RPMI8226 (cell line): ENCODE measurements around the gene TTC27.
"Not testable (repeated sequence)": the region's sequence is repeated elsewhere in the genome, so short reads cannot be mapped to it uniquely, and the experiment has no call there.

Experiments used
- DNase-seq: peaks from one replicate; pipeline ENCODE4 v3.0.0-alpha.2; 2015

Gene TTC27

GRCh38 chr2:32627814-32628579 is at the start of gene TTC27:
TTC27 (plus strand) TSS chr2:32628050; CDS start chr2:32628293, 243 bp downstream.
- peak; percentile 96 for DNase-seq

DNA sequence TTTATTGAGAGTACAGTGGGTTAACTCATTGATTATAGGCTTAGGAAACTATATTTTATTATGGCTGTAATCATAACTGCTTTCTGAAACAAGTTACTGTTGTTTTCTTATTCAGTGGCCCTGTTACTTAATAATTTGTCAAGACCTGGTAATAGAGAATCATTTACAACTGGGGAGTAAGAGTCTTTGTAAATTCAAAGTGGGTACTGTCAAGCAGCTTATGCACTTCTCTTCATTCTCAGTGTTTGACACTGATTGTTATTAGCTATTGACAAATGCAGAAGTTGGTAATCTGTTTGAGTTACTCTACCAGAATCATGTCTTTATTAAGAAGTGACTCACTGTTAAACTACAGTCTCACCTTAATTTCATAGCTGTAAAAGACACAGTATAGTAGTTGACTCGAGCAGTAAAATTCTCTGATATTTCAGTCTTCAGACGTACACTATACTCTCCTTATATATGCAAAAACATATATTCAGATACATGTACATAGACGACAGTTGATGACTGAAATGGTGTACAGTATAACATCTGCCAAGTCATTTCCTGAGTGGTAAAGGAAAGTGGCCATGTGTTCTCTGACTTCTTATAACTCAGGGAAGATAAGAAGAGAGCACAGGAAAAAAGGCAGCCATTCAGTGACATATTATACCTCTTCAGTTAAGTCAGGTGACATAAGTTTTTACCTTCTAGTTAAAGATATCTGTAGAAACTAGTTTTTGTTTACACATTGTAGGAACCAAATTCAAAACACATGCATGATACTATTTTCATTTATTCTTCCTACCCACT is 36.0 kb upstream of the TTC27 start:
- DNase-seq = peak; percentile 33

DNA sequence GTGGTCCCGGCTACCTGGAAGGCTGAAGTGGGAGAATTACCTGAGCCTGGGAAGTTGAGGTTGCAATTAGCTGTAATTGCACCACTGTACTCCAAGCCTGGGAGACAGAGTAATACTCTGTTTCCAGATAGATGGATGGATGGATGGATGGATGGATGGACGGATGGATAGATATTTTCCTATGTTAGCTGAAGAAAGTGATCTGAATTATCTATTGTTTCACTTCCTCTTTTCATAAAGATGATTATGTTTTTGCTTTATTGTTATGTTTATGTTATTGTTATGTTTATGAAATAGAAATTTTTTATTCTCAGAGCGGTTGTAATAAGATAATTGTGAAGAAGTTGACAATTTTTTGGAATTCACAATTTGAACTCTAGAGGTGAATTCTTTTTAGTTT is 33.3 kb upstream of the TTC27 start:
- DNase-seq = no peak

- no peak for DNase-seq
These were observed 16.5 kb upstream of the TTC27 start for GRCh38 chr2:32611366-32611765.

DNA sequence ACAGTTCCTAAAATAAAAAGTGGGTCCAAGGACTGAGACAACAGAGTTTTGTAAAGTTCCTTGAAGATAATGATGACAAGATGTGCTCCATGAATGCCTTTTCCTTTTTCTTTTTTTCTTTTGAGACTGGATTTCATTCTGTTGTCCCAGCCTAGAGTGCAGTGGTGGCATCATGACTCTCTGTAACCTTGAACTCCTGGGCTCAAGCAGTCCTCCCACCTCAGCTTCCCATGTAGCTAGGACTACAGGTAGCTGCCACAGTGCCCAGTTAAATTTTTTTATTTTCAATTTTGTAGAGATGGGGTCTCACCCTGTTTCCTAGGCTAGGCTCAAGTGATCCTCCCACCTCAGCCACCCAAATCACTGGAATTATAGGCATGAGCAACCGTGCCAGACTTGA is 16.1 kb upstream of the TTC27 start:
- no peak for DNase-seq

DNA sequence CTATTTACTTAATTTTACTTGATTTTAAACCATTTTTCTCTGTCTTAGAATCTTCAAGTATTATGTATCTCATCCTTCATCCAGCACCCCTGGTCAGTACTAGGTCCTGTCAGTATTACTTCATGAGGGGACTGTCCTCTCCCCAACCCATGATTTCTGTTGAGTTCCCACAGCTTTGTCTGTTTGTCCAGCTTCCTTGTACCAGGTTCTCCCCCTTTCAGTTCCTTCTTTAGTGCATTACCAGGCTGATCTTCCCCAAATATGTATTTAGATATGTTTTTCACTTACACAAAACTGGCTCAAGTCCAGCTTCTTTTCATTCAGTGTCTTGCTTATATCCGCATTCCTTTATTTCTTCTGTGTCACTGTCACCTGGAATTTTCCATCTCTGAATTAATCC is 13.8 kb upstream of the TTC27 start:
- no peak for DNase-seq

GRCh38 chr2:32617599-32618189 is 10.2 kb upstream of the TTC27 start:
- no peak for DNase-seq

- no peak for DNase-seq
These were observed 5.1 kb upstream of the TTC27 start for GRCh38 chr2:32622570-32623310.

DNA sequence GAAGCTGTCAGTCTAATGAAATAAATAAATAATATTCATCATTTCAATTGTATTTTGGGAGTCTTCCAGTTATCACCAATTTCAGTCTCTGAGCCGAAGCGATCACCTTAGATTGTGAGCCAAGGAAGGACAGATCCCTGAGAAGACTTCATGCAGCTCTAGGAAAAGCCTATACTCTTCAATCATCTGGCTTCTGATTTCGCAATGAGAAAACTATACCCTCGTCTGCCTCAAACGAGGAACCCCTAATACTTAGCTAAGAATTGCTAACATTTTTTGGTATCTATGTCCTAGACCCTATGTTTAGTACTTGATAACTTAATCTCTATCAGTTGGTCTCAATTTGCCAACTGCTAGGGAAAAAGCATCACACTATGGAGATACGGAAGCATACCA is 4.5 kb upstream of the TTC27 start:
- no peak for DNase-seq

DNA sequence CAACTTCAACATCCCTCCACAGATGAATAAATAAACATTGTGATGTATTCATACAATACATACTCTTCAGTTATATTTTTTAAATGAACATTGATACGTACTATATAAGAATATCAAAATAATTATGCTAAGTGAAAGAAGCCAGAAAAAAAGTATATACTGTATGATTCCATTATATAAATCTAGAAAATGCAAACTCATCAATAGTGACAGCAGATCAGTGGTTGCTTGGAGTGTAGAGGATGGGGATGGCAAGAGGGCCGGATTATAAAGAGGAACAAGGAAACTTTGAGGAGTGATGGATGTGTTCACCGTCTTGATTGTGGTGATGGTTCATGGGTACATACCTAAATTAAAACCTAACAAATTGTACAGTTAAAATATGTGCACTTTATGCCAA is 3.0 kb upstream of the TTC27 start:
- no peak for DNase-seq

GRCh38 chr2:32626639-32627221 is 1.1 kb upstream of the TTC27 start:
- DNase-seq = no peak

DNA sequence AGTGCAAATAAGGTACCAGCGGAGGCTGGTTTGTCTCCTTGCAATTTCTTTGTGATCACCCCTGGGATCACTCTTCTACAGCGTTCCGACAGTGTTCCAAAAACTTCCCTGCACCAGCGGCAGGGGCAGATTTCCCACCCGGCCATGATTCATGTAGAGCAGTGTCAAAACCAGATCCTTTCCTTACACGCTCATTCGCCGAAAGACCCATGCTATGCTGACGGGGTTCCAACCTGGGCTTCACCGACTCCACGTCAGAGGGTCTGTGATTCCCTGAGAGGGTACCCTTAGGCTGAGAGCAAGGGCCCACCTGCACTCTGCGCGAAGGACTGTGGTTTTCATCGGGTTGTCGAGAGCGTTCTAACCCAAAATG is 423 bp upstream of the TTC27 start:
- no peak for DNase-seq

GRCh38 chr2:32632089-32632488 is 4.2 kb downstream of the TTC27 start:
- DNase-seq = no peak

GRCh38 chr2:32633040-32633439 is 5.2 kb downstream of the TTC27 start:
- DNase-seq = no peak

GRCh38 chr2:32638548-32638947 is 10.7 kb downstream of the TTC27 start:
- not testable (repeated sequence) for DNase-seq

GRCh38 chr2:32641180-32641579 is 13.3 kb downstream of the TTC27 start:
- no peak for DNase-seq

DNA sequence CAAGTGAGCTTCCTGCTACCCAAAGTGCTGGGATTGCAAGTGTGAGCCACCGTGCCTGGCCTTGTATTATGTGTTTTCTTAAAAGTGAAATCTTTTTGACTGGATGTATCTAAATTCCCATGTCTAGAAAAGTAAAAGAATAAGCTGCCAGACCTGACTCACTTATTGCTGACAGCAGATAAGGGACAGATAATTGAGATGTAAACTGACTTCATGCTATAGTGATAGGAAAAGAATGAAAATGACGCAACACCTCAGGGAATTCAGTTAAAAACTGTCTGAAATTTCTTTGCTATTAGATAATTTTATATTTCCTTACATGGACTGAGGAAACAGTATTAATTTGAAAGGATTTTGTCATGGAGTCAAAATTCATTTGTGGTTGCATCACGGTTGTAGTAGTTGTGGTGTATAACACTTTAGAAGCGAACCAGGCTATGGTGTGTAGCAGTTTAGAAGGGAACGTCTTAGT is 19.4 kb downstream of the TTC27 start:
- no peak for DNase-seq

- DNase-seq = no peak
These were observed 24.8 kb downstream of the TTC27 start for GRCh38 chr2:32652555-32653209.

DNA sequence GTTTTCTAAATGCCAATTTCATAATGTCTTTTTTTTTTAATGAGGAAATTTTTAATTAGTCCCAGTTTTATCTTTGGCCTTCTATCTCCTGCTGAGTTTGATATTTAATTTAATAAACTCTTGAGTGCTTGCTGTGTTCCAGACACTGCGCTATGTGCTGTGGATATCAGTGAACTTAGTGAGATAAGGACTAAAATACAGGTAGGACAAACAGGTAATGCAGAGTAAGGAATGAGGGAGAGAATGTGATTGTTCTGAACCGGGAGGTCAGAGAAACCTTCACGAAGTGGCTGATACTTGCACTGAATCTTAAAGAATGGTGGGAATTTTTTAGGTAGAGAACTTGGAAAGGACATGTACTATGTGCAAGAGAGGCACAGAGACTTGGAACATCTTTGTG is 28.2 kb downstream of the TTC27 start:
- no peak for DNase-seq

DNA sequence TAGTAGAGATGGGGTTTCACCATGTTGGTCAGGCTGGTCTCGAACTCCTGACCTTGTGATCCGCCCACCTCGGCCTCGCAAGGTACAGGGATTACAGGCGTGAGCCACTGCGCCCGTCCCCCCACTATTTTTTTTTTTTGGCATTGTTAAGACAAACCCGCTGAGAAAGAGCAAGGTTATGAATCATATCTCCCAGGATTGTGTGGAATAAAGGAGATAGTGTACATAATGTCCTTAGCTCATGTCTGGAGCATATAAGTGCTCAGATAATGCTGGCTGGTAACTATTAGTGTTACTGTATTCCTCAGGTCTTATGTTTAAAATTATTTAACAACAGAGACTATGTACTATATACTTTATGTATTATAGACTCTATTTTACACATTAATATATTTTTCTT is 36.0 kb downstream of the TTC27 start:
- no peak for DNase-seq

DNA sequence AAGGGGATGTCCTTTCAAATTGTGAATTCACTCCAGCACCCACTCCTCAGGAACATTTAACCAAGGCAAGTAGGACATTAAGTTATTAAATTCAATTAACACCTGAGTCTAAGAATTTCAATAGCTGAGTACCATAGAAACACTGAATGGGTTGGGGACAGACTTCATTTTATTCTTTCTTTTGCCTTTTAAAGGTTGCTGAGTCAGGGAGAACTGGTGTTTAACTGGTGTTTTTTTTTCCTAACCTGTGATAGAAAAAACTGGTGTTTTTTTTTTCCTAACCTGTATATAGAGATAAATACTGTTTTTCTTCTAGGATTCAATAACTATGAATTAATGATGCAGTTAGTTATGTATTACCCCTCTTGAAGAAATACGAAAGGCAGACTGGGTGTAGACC is 38.9 kb downstream of the TTC27 start:
- no peak for DNase-seq

DNA sequence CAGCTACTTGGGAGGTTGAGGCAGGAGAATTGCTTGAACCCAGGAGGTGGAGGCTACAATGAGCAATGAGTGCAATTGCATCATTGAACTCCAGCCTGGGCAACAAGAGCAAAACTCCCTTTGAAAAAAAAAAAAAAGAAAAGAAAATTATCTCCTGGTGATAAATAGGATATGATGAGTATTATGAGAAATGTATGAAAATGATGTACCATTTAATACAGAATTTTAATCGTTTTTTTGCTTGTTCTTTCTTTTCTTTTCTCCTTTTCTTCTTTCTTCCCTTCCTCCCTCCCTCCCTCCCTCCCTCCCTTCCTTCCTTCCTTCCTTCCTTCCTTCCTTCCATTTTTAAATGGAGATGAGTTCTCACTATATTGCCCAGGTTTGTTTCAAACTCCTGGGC is 40.4 kb downstream of the TTC27 start:
- DNase-seq = no peak
